ENCODE data around the gene XPC.

XPC gene

GRCh38 chr3:14206548-14207177 is 28.3 kb upstream of the XPC start:
- no peak for DNase-seq

- DNase-seq: no peak
Measured at GRCh38 chr3:14204515-14205284, 26.3 kb upstream of the XPC start.

GRCh38 chr3:14203521-14204079 is 25.2 kb upstream of the XPC start:
- peak; percentile 31 to 40 for DNase-seq

DNA sequence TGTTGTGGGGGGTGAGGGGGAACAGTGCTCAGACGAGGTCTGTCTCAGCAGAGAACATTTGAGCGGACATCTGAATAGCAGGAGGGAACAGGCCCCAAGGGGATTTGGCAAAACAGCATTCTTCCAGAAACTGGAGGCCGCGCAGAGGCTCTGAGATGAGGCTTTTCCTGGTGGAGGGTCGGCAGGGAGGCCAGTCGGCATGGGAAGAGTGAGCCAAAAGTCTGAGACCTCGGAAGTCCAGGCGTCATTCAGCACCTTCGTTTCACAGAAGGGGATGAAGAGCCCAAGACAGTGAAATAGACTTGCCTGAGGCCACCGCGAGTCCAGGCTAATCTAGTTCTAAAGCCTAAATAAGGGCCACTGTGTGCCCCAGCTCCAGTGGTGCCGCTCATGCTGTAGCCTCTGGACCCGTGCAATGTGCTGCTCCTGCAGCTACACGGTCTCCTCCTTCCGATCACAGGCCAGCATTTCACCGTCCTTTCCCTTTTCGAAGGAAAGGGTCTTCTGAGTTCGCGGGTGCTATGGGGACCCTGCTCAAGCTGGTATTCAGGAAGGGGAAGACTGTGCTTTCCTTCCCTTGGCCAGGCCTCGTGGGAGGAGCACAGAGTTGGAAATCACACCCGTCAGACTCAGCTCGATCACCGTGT is 24.6 kb upstream of the XPC start:
- no peak for DNase-seq

- no peak for DNase-seq
Measured at GRCh38 chr3:14201940-14202684, 23.7 kb upstream of the XPC start.

DNA sequence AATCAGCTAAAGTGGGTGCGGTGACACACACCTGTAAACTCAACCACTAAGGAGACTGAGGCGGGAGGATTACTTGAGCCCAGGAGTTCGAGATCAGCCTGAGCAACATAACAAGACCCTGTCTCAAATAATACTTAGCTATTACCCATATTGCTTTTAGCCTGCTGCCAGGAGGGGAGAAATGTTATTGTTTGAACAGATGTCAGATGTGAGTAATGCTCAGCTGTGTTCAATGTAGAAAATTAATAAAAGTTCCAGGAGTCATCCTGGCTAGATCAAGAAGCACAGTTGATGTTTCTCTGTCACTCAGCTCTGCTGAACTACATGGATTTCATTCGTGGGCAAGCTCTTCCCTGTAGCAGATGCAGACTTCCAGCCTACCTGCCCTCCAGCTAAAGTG is 22.4 kb upstream of the XPC start:
- no peak for DNase-seq

- no peak for DNase-seq
Measured at GRCh38 chr3:14200276-14200675, 21.9 kb upstream of the XPC start.

- no peak for DNase-seq
Measured at GRCh38 chr3:14199641-14200040, 21.2 kb upstream of the XPC start.

- DNase-seq: no peak
Measured at GRCh38 chr3:14194865-14195264, 16.5 kb upstream of the XPC start.

DNA sequence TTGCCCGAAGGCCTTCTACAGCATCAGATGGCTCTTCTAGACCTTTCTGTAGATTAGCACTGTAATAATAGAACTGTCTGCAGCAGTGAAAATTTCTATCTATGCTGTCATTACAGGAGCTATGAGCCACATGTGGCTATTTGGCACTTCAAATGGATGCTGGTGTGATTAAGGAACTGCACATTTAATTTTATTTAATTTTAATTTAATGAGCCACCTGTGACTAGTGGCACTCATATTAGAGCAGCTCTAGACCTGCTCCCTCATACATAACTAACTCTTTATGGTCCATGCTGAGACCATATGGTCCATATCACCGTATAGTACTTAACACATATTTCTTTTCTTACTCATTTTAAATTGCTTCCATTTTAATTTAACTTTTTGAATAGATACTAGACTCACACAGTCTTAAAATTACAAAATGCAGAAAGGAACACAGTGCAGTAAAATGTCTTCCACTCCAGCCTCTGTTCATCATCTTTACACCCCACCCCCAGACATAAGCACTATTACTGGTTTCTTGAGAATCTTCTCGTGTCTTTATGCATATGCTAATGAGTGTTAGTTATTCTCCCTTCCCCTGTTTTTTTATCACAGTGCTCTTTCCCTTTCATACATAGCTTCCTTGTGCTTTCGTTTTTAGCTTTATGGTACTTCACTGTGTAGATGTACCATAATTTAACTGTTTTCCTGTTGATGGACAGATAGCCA is 9.8 kb upstream of the XPC start:
- no peak for DNase-seq

GRCh38 chr3:14186854-14187458 is 8.6 kb upstream of the XPC start:
- DNase-seq: no peak

DNA sequence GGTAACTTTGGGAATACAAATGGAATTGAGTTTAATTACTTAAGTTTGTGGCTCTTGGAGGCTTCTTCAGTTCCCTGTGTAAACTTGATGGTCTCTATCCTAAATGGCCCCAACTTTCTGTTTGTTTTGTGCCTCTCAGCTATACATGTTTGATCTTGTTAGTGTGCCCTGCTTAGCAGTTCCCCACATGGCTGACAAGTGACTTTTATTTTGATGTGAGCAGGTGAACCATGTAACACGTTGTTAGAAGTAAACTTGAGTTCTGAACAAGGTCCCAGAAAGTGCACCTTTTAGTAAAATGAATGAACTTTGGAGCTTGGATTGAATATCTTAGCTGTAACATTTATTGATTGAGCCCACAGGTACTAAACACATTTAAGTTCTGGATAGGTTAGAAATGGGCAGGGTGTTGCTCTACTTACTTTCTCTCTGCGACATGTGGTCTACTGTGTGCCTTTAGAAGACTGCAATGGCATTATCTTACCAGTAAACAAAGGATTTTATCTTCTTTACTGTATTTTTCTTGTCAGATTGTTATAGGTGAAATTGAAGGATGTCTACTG is 4.7 kb upstream of the XPC start:
- no peak for DNase-seq

DNA sequence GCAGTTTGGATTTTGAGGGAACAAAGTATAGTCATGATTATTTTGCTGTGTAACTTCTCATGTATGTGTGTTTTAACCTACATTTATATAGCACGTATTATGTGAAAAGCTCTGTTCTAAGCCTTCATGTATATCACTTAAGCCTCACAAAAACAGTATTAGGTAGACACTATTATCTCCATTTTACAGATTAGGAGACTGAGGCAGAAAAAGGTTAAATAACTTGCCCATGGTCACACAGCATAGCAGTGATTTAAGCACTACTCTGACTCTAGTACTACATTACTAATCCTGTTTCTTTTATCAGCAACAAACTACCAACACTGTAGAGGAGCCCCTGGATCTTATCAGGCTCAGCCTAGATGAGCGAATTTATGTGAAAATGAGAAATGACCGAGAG is 2.9 kb upstream of the XPC start:
- no peak for DNase-seq

DNA sequence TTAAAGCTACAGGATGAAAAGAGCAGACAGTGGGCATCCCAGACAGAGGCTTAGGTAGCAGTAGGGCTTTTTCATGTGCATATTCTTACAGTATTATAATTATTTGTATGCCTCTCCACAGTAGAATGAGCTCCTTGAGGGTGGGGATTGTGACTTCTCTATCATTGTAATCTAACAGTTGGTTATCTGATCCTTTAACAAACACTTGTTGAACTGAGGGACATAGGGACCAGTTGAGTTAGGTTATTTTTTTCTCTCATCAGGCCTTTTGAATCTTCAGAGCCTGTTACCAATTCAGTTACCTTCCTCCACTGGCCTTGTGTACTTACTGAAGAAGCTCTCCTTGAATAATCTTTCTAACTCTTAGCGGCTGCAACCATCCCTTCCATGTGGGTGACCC is 1.4 kb upstream of the XPC start:
- no peak for DNase-seq

GRCh38 chr3:14179114-14179465 is 689 bp upstream of the XPC start:
- DNase-seq: no peak

- DNase-seq: no peak
Measured at GRCh38 chr3:14177580-14178246, 688 bp downstream of the XPC start.

DNA sequence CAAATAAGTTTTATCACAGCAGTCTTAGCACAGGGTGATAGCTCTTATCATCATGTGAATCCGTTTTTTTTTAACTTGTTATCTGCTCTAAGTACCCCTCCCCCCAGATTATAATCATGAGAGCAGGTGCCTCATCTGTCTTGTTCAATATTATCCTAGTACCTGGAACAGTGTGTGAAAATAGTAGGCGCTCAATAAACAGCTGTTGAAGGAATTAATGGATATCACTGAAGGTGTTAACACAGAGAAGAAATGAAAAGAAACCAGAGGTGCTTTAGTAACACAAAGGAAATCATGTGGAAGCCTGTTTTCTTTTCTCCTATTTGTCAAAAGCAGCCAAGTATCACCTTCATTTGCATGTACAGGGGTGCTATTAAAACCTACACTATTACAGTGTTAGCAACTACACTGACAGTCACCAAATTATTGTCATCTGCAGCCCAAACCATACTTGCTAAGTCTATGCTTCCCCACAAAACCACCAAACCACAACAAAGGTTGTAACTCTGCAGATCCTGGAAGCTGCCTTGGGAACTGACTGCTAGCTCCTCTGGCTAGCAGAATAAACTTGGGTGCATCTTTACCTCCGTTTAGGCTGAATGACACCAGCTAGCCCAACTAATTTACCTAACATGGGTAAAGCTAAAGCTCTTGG is 2.9 kb downstream of the XPC start:
- DNase-seq: no peak

GRCh38 chr3:14174483-14174882 is 3.9 kb downstream of the XPC start:
- DNase-seq: no peak

GRCh38 chr3:14172496-14172895 is 5.9 kb downstream of the XPC start:
- no peak for DNase-seq

DNA sequence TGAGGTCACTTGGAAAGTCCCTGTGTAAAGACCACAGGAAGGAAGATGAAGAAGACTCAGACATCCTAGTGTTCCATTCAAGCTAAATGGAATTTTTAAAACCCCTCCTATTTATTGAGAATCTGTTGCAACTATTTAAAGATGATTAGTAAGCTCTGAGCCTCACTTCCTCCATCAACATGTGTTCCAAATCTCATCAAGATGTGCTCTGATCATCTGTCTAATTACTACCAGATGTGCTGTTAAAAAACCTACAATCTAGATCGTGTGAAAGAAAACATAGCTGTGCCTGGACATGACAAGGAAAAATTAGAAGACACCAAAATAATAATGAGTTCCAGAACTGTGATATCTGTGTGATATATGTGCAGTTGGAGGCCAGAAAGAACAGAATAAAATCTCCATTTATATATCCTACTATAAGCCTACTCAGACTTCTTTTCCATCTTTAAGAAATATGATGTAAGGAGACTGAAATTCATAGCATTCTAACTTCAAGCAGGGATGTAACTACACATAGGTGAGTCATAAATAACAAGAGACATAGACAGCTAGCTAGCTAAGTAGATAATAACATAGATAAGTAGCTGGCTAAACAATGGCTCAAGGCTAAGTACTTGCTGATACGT is 7.8 kb downstream of the XPC start:
- DNase-seq: no peak
